Osteoblast (primary cell): ENCODE data around the gene P4HA2. TPM values are rescaled to one million over a fixed set of nuclear protein-coding genes. Genes with fewer than 3 reads are reported as not detected.

ENCODE experiments used
- DNase-seq: peaks from one replicate; pipeline ENCODE4 v3.0.0; 2011; ENCODE audit warnings: low spot score, mixed read lengths; ENCODE audit not compliant: insufficient read length; ENCODE audit errors: missing footprints
- H2AFZ ChIP-seq: 2 replicates; pipeline ENCODE4 v1.6.0; 2011; ENCODE audit warnings: mild to moderate bottlenecking, low read length
- H3K27ac ChIP-seq: 2 replicates; pipeline ENCODE4 v1.5.1; 2011; ENCODE audit warnings: mild to moderate bottlenecking, low read depth, low read length, moderate library complexity
- H3K27me3 ChIP-seq: 2 replicates; pipeline ENCODE4 v1.6.0; 2012; ENCODE audit warnings: mild to moderate bottlenecking, control low read depth, inconsistent platforms, low read length, moderate library complexity; ENCODE audit not compliant: insufficient read depth
- H3K36me3 ChIP-seq: 2 replicates; pipeline ENCODE4 v1.5.1; 2011; ENCODE audit warnings: mild to moderate bottlenecking, low read length, control low read depth, moderate library complexity; ENCODE audit not compliant: insufficient read depth
- H3K4me1 ChIP-seq: 2 replicates; pipeline ENCODE4 v1.5.1; 2011; ENCODE audit warnings: mild to moderate bottlenecking, low read length, control low read depth, moderate library complexity; ENCODE audit not compliant: insufficient read depth
- H3K4me2 ChIP-seq: 2 replicates; pipeline ENCODE4 v1.6.0; 2011; ENCODE audit warnings: mild to moderate bottlenecking, low read length; ENCODE audit not compliant: insufficient read depth
- H3K4me3 ChIP-seq: fragments of 200-600 bp; sonication (generic); 3 replicates; pipeline ENCODE4 v1.5.1; 2012; ENCODE audit warnings: mild to moderate bottlenecking, low read length, inconsistent platforms; ENCODE audit not compliant: insufficient read depth
- H3K79me2 ChIP-seq: 2 replicates; pipeline ENCODE4 v1.6.0; 2012; ENCODE audit warnings: mild to moderate bottlenecking, low read length, control low read depth, inconsistent platforms; ENCODE audit not compliant: insufficient read depth
- H3K9me3 ChIP-seq: 2 replicates; pipeline ENCODE4 v1.5.1; 2011; ENCODE audit warnings: low read depth, low read length, control low read depth
- H4K20me1 ChIP-seq: 2 replicates; pipeline ENCODE4 v1.6.0; 2012; ENCODE audit warnings: mild to moderate bottlenecking, low read length, control low read depth; ENCODE audit not compliant: insufficient read depth
- CTCF ChIP-seq: IDR thresholded peaks from 2 replicates; pipeline ENCODE4 v1.5.1; 2011; ENCODE audit warnings: mild to moderate bottlenecking, low read depth, low read length, moderate library complexity; ENCODE audit errors: extremely low read depth
- total RNA-seq: library from RNA; depleted of rRNA; stranded (reverse); fragments of >200 nt; gene quantifications from 2 replicates; pipeline ENCODE4 v1.2.3, GENCODE V29; 2012

Gene P4HA2
- total RNA-seq, 1 donor = 186 TPM

GRCh38 chr5:132199116-132199680 is 28.5 kb downstream of the P4HA2 start:
- H3K36me3 ChIP-seq = peaks cover 87% of the 10 kb centered on the region
- H3K9me3 ChIP-seq = no peaks in the 10 kb centered on the region
- no peaks in the 10 kb centered on the region for H3K79me2 ChIP-seq
- H2AFZ ChIP-seq = no peak overlapping the region
- H3K27me3 ChIP-seq = no peaks in the 10 kb centered on the region
- no peak for DNase-seq
- peaks cover 13% of the 10 kb centered on the region for H4K20me1 ChIP-seq
- H3K4me1 ChIP-seq = peaks cover 12% of the 10 kb centered on the region
- H3K4me3 ChIP-seq = no peak overlapping the region
- H3K4me2 ChIP-seq = no peak overlapping the region
- TF ChIP-seq CTCF = no peak
- H3K27ac ChIP-seq = no peak overlapping the region

GRCh38 chr5:132198571-132198970 is 29.1 kb downstream of the P4HA2 start:
- Histone ChIP-seq H3K27me3 (no peaks in the 10 kb centered on the region), H3K9me3 (no peaks in the 10 kb centered on the region), H4K20me1 (peaks cover 8% of the 10 kb centered on the region), H3K4me2 (no peak overlapping the region), H3K27ac (no peak overlapping the region), H3K79me2 (no peaks in the 10 kb centered on the region), H3K4me1 (peaks cover 7% of the 10 kb centered on the region), H3K36me3 (peaks cover 84% of the 10 kb centered on the region), H3K4me3 (no peak overlapping the region), H2AFZ (no peak overlapping the region)
- no peak for DNase-seq
- TF ChIP-seq CTCF = no peak

- Histone ChIP-seq H3K4me2 (no peak overlapping the region), H3K9me3 (no peaks in the 10 kb centered on the region), H3K4me1 (no peaks in the 10 kb centered on the region), H3K27ac (no peak overlapping the region), H3K4me3 (no peak overlapping the region), H4K20me1 (peaks cover 3% of the 10 kb centered on the region), H3K79me2 (no peaks in the 10 kb centered on the region), H3K36me3 (peaks cover 75% of the 10 kb centered on the region), H3K27me3 (no peaks in the 10 kb centered on the region), H2AFZ (no peak overlapping the region)
- no peak for TF ChIP-seq CTCF
- no peak for DNase-seq
These were observed 31.9 kb downstream of the P4HA2 start for GRCh38 chr5:132195727-132196126.

GRCh38 chr5:132193165-132193694 is 34.4 kb downstream of the P4HA2 start:
- Histone ChIP-seq H3K27ac (no peak overlapping the region), H4K20me1 (peaks cover 3% of the 10 kb centered on the region), H3K4me1 (no peaks in the 10 kb centered on the region)

More at GRCh38 chr5:132193165-132193694, 34.4 kb downstream of the P4HA2 start:
- no peaks in the 10 kb centered on the region for H3K79me2 ChIP-seq
- no peak overlapping the region for H2AFZ ChIP-seq
- H3K9me3 ChIP-seq = no peaks in the 10 kb centered on the region
- peaks cover 53% of the 10 kb centered on the region for H3K36me3 ChIP-seq
- no peak for DNase-seq
- no peaks in the 10 kb centered on the region for H3K27me3 ChIP-seq
- no peak for TF ChIP-seq CTCF
- no peak overlapping the region for H3K4me2 ChIP-seq
- H3K4me3 ChIP-seq = no peak overlapping the region
